ENCODE measurements around the gene PLCB2.

Gene PLCB2

GRCh38 chr15:40335938-40336743 is 28.4 kb upstream of the PLCB2 start:
- WGBS (ENCODE audit: insufficient coverage) = 59% methylated on average over 11 of the region's 13 CpGs
- DNase-seq = no peak
- ChIA-PET CTCF (interaction anchor here (1.0 to 26.5 kb wide), 15 partner anchors 8 to 297 kb away, joined by 3 to 1099 read pairs (median 13); partner anchors contain the start of genes ANKRD63, INAFM2, PLCB2 and SRP14), POLR2A (interaction anchor here (0.7 to 2.8 kb wide), 7 partner anchors 9 to 57 kb away, joined by 3 to 27 read pairs (median 6); partner anchors contain the start of genes INAFM2 and PLCB2)
- Histone ChIP-seq H3K36me3 (ENCODE audit: control insufficient read depth in 4 of 4, insufficient read depth in 4 of 4, low read length in 3 of 4) (peaks cover 0 to 17% (median 0%) of the 10 kb centered on the region in 4 experiments), H3K9me3 (ENCODE audit: control extremely low read depth in 1 of 5, control insufficient read depth in 4 of 5, insufficient read depth in 2 of 5, low read depth in 1 of 5, low read length in 4 of 5) (no peaks in the 10 kb centered on the region), H3K4me1 (ENCODE audit: control extremely low read depth in 1 of 4, control insufficient read depth in 4 of 4, insufficient read depth in 4 of 4, low read length in 3 of 4) (peaks cover 8 to 87% (median 77%) of the 10 kb centered on the region in 4 experiments), H3K4me3 (ENCODE audit: control insufficient read depth in 1 of 7, extremely low read depth in 1 of 7, insufficient read depth in 4 of 7, low read depth in 2 of 7, low read length in 6 of 7) (peak overlapping the region in 4 of 7 experiments; percentile 33 to 61 (median 54)), H3K27me3 (replicated peaks in 2 of 5; ENCODE audit: control insufficient read depth in 4 of 5, insufficient read depth in 5 of 5, low read length in 4 of 5) (no peaks in the 10 kb centered on the region), H3K27ac (ENCODE audit: insufficient read depth in 1 of 2, low read depth in 1 of 2, low read length in 2 of 2, poor library complexity in 1 of 2, severe bottlenecking in 2 of 2) (peak overlapping the region; percentile 33 to 82)

- Histone ChIP-seq H3K4me3 (ENCODE audit: control insufficient read depth in 1 of 7, extremely low read depth in 1 of 7, insufficient read depth in 4 of 7, low read depth in 2 of 7, low read length in 6 of 7) (peak overlapping the region in 3 of 7 experiments; percentile 8 to 55 (median 20)), H3K9me3 (ENCODE audit: control extremely low read depth in 1 of 5, control insufficient read depth in 4 of 5, insufficient read depth in 2 of 5, low read depth in 1 of 5, low read length in 4 of 5) (no peaks in the 10 kb centered on the region), H3K36me3 (ENCODE audit: control insufficient read depth in 4 of 4, insufficient read depth in 4 of 4, low read length in 3 of 4) (peaks cover 0 to 17% (median 0%) of the 10 kb centered on the region in 4 experiments), H3K27me3 (replicated peaks in 2 of 5; ENCODE audit: control insufficient read depth in 4 of 5, insufficient read depth in 5 of 5, low read length in 4 of 5) (no peaks in the 10 kb centered on the region), H3K27ac (ENCODE audit: insufficient read depth in 1 of 2, low read depth in 1 of 2, low read length in 2 of 2, poor library complexity in 1 of 2, severe bottlenecking in 2 of 2) (peak overlapping the region; percentile 51 to 82), H3K4me1 (ENCODE audit: control extremely low read depth in 1 of 4, control insufficient read depth in 4 of 4, insufficient read depth in 4 of 4, low read length in 3 of 4) (peaks cover 10 to 87% (median 82%) of the 10 kb centered on the region in 4 experiments)
- ChIA-PET POLR2A (interaction anchor here (0.9 to 2.3 kb wide), 3 partner anchors 10 to 26 kb away, joined by 3 to 33 read pairs (median 20); partner anchors contain the start of gene INAFM2), CTCF (interaction anchor here (1.8 to 26.5 kb wide), 9 partner anchors 7 to 108 kb away, joined by 5 to 1099 read pairs (median 112); partner anchors contain the start of genes ANKRD63, INAFM2 and PLCB2)
- WGBS (ENCODE audit: insufficient coverage) = 90% methylated on average over 22 of the region's 26 CpGs
- DNase-seq = no peak
Measured at GRCh38 chr15:40334941-40335795, 27.4 kb upstream of the PLCB2 start.

GRCh38 chr15:40334541-40334940 is 26.8 kb upstream of the PLCB2 start:
- no peak for DNase-seq
- CTCF ChIA-PET = interaction anchor here (4.5 to 26.5 kb wide), 6 partner anchors 6 to 89 kb away, joined by 14 to 1099 read pairs (median 195); partner anchors contain the start of genes ANKRD63, INAFM2 and PLCB2
- Histone ChIP-seq H3K4me3 (ENCODE audit: control insufficient read depth in 1 of 7, extremely low read depth in 1 of 7, insufficient read depth in 4 of 7, low read depth in 2 of 7, low read length in 6 of 7) (peak overlapping the region in 3 of 7 experiments; percentile 12 to 51 (median 24)), H3K27ac (ENCODE audit: insufficient read depth in 1 of 2, low read depth in 1 of 2, low read length in 2 of 2, poor library complexity in 1 of 2, severe bottlenecking in 2 of 2) (peak overlapping the region; percentile 51 to 82), H3K4me1 (ENCODE audit: control extremely low read depth in 1 of 4, control insufficient read depth in 4 of 4, insufficient read depth in 4 of 4, low read length in 3 of 4) (peaks cover 16 to 88% (median 86%) of the 10 kb centered on the region in 4 experiments), H3K9me3 (ENCODE audit: control extremely low read depth in 1 of 5, control insufficient read depth in 4 of 5, insufficient read depth in 2 of 5, low read depth in 1 of 5, low read length in 4 of 5) (no peaks in the 10 kb centered on the region), H3K27me3 (replicated peaks in 2 of 5; ENCODE audit: control insufficient read depth in 4 of 5, insufficient read depth in 5 of 5, low read length in 4 of 5) (no peaks in the 10 kb centered on the region), H3K36me3 (ENCODE audit: control insufficient read depth in 4 of 4, insufficient read depth in 4 of 4, low read length in 3 of 4) (peaks cover 0 to 20% (median 0%) of the 10 kb centered on the region in 4 experiments)
- no CpG with 5 or more reads among the region's 3 CpGs for WGBS (ENCODE audit: insufficient coverage)
- POLR2A ChIA-PET = interaction anchor here (0.8 to 2.3 kb wide), 5 partner anchors 9 to 27 kb away, joined by 3 to 33 read pairs (median 4); partner anchors contain the start of genes INAFM2 and PLCB2

- Histone ChIP-seq H3K4me3 (ENCODE audit: control insufficient read depth in 1 of 7, extremely low read depth in 1 of 7, insufficient read depth in 4 of 7, low read depth in 2 of 7, low read length in 6 of 7) (peak overlapping the region in 4 of 7 experiments; percentile 12 to 51 (median 38)), H3K36me3 (ENCODE audit: control insufficient read depth in 4 of 4, insufficient read depth in 4 of 4, low read length in 3 of 4) (peaks cover 0 to 22% (median 0%) of the 10 kb centered on the region in 4 experiments), H3K9me3 (ENCODE audit: control extremely low read depth in 1 of 5, control insufficient read depth in 4 of 5, insufficient read depth in 2 of 5, low read depth in 1 of 5, low read length in 4 of 5) (no peaks in the 10 kb centered on the region), H3K27ac (ENCODE audit: insufficient read depth in 1 of 2, low read depth in 1 of 2, low read length in 2 of 2, poor library complexity in 1 of 2, severe bottlenecking in 2 of 2) (peak overlapping the region; percentile 51 to 82), H3K27me3 (replicated peaks in 2 of 5; ENCODE audit: control insufficient read depth in 4 of 5, insufficient read depth in 5 of 5, low read length in 4 of 5) (no peaks in the 10 kb centered on the region), H3K4me1 (ENCODE audit: control extremely low read depth in 1 of 4, control insufficient read depth in 4 of 4, insufficient read depth in 4 of 4, low read length in 3 of 4) (peaks cover 19 to 93% (median 91%) of the 10 kb centered on the region in 4 experiments)
- POLR2A ChIA-PET = interaction anchor here (0.8 to 2.3 kb wide), 5 partner anchors 9 to 26 kb away, joined by 3 to 33 read pairs (median 4); partner anchors contain the start of genes INAFM2 and PLCB2
- DNase-seq = peak; percentile 97 to 100 (median 99)
- CTCF ChIA-PET = interaction anchor here (0.9 to 26.5 kb wide), 6 partner anchors 6 to 59 kb away, joined by 6 to 1099 read pairs (median 116); partner anchors contain the start of genes ANKRD63, INAFM2 and PLCB2
- WGBS (ENCODE audit: insufficient coverage) = 0% methylated on average over 8 of the region's 12 CpGs
Measured at GRCh38 chr15:40333922-40334492, 26.3 kb upstream of the PLCB2 start.

GRCh38 chr15:40332113-40332781 is 24.5 kb upstream of the PLCB2 start:
- Histone ChIP-seq H3K36me3 (ENCODE audit: control insufficient read depth in 4 of 4, insufficient read depth in 4 of 4, low read length in 3 of 4) (peaks cover 0 to 22% (median 2%) of the 10 kb centered on the region in 4 experiments), H3K9me3 (ENCODE audit: control extremely low read depth in 1 of 5, control insufficient read depth in 4 of 5, insufficient read depth in 2 of 5, low read depth in 1 of 5, low read length in 4 of 5) (no peaks in the 10 kb centered on the region), H3K27me3 (replicated peaks in 2 of 5; ENCODE audit: control insufficient read depth in 4 of 5, insufficient read depth in 5 of 5, low read length in 4 of 5) (no peaks in the 10 kb centered on the region), H3K4me3 (ENCODE audit: control insufficient read depth in 1 of 7, extremely low read depth in 1 of 7, insufficient read depth in 4 of 7, low read depth in 2 of 7, low read length in 6 of 7) (peak overlapping the region in 1 of 7 experiments; percentile 15), H3K4me1 (ENCODE audit: control extremely low read depth in 1 of 4, control insufficient read depth in 4 of 4, insufficient read depth in 4 of 4, low read length in 3 of 4) (peaks cover 31 to 100% (median 100%) of the 10 kb centered on the region in 4 experiments), H3K27ac (ENCODE audit: insufficient read depth in 1 of 2, low read depth in 1 of 2, low read length in 2 of 2, poor library complexity in 1 of 2, severe bottlenecking in 2 of 2) (peak overlapping the region; percentile 18 to 50)
- ChIA-PET CTCF (interaction anchor here (0.5 to 26.5 kb wide), 7 partner anchors 5 to 308 kb away, joined by 3 to 1099 read pairs (median 3); partner anchors contain the start of genes CCDC9B, INAFM2 and PLCB2), POLR2A (interaction anchor here (0.6 to 1.7 kb wide), 2 partner anchors 10 to 25 kb away, joined by 3 to 7 read pairs; no protein-coding TSS in a partner anchor)
- 42% methylated on average over 4 of the region's 8 CpGs for WGBS (ENCODE audit: insufficient coverage)
- DNase-seq = peak in 2 of 3 donors; percentile 39 to 54
